H1 (cell line): ENCODE results near the gene TSSC4. TPM values are rescaled to one million over a fixed set of nuclear protein-coding genes. Genes with fewer than 3 reads are reported as not detected.

Experiments
- CTCF ChIA-PET: fragments of 300-600 bp; sonication (Branson Sonifier 250); formaldehyde crosslinking; loops from one replicate; lab custom pipeline; 2021; ENCODE audit not compliant: partially characterized antibody; lab: Charles Lee
- POLR2A ChIA-PET: fragments of 300-600 bp; sonication (Branson Sonifier 250); formaldehyde crosslinking; loops from one replicate; lab custom pipeline; 2021; ENCODE audit warnings: inconsistent platforms; ENCODE audit not compliant: partially characterized antibody; lab: Charles Lee
- DNase-seq, 2 experiments: peaks; one replicate each; pipeline versions ENCODE4 v3.0.0 to v3.0.0-alpha.2; 2010 to 2022; ENCODE audit warnings: low spot score in 2 of 2, low read depth in 1 of 2, mixed read lengths in 1 of 2
- FAIRE-seq: peaks from 2 replicates; lab custom pipeline; 2011; peaks lifted over from hg19 to GRCh38; lab: Jason Lieb, UNC
- H2AFZ ChIP-seq: 2 replicates; pipeline ENCODE4 v1.8.1; 2012; ENCODE audit warnings: low read length, inconsistent platforms
- H2AK5ac ChIP-seq: 2 replicates; pipeline ENCODE4 v1.6.1; 2013; ENCODE audit warnings: low read depth, low read length
- H2BK120ac ChIP-seq: replicated peaks from 2 replicates; pipeline ENCODE3; 2013; ENCODE audit warnings: low read depth, low read length, inconsistent platforms
- H2BK12ac ChIP-seq: 2 replicates; pipeline ENCODE4 v1.6.1; 2013; ENCODE audit warnings: low read depth, low read length
- H2BK15ac ChIP-seq: 2 replicates; pipeline ENCODE4 v1.6.1; 2013; ENCODE audit warnings: low read length
- H2BK20ac ChIP-seq: 2 replicates; pipeline ENCODE4 v1.6.1; 2013; ENCODE audit warnings: low read length
- H2BK5ac ChIP-seq: 2 replicates; pipeline ENCODE4 v1.6.1; 2013; ENCODE audit warnings: low read depth, low read length
- H3K14ac ChIP-seq: 2 replicates; pipeline ENCODE4 v1.6.1; 2013; ENCODE audit warnings: inconsistent platforms; ENCODE audit not compliant: insufficient read length
- H3K18ac ChIP-seq: 2 replicates; pipeline ENCODE4 v1.6.1; 2013; ENCODE audit warnings: low read length; ENCODE audit errors: extremely low read depth
- H3K23ac ChIP-seq: 2 replicates; pipeline ENCODE4 v1.6.1; 2013; ENCODE audit warnings: inconsistent platforms; ENCODE audit not compliant: insufficient read length
- H3K23me2 ChIP-seq: 2 replicates; pipeline ENCODE4 v1.6.1; 2013; ENCODE audit warnings: low read depth, low read length
- H3K27ac ChIP-seq: 2 replicates; pipeline ENCODE4 v1.6.1; 2011; ENCODE audit warnings: low read depth, low read length, inconsistent platforms
- H3K27me3 ChIP-seq, 4 experiments: replicated peaks in 1 of 4; 1 replicate in 1 of 4; 2 replicates in 3 of 4; pipeline versions ENCODE4 v1.6.1 to v1.8.1; 2011 to 2013; ENCODE audit warnings: low read length in 3 of 4, mild to moderate bottlenecking in 3 of 4, inconsistent platforms in 2 of 4, mixed read lengths in 2 of 4, moderate library complexity in 1 of 4; ENCODE audit not compliant: control insufficient read depth in 3 of 4, insufficient read depth in 3 of 4; ENCODE audit errors: extremely low read depth in 1 of 4
- H3K36me3 ChIP-seq, 4 experiments: 2 replicates each; pipeline versions ENCODE4 v1.6.1 to v1.8.1; 2011 to 2013; ENCODE audit warnings: mild to moderate bottlenecking in 4 of 4, low read length in 3 of 4, moderate library complexity in 2 of 4, control low read depth in 1 of 4, inconsistent platforms in 1 of 4; ENCODE audit not compliant: insufficient read depth in 4 of 4, control insufficient read depth in 2 of 4
- H3K4ac ChIP-seq: replicated peaks from 2 replicates; pipeline ENCODE3; 2013; ENCODE audit warnings: low read length, low read depth, mixed read lengths, inconsistent platforms; ENCODE audit not compliant: insufficient read length
- H3K4me1 ChIP-seq, 4 experiments: replicated peaks in 1 of 4; 1 replicate in 1 of 4; 2 replicates in 3 of 4; pipeline versions ENCODE4 v1.6.1 to v1.8.1; 2011 to 2013; ENCODE audit warnings: low read length in 3 of 4, inconsistent platforms in 2 of 4, mixed read lengths in 1 of 4; ENCODE audit not compliant: insufficient read depth in 4 of 4, control insufficient read depth in 3 of 4
- H3K4me2 ChIP-seq, 2 experiments: 2 replicates each; pipeline versions ENCODE4 v1.6.1 to v1.8.1; 2011 to 2013; ENCODE audit warnings: low read depth in 2 of 2, low read length in 2 of 2, control low read depth in 1 of 2, inconsistent platforms in 1 of 2, mild to moderate bottlenecking in 1 of 2; ENCODE audit not compliant: insufficient read depth in 1 of 2
- H3K4me3 ChIP-seq, 4 experiments: fragments of 200-600, 300-600 bp in 1 of 4; sonication (generic), shearing (Covaris generic), sonication (Bioruptor Twin) in 1 of 4; 2 replicates each; pipeline versions ENCODE4 v1.5.1 to v1.8.1; 2011 to 2016; ENCODE audit warnings: low read length in 4 of 4, low read depth in 3 of 4, control low read depth in 2 of 4, inconsistent platforms in 2 of 4, mild to moderate bottlenecking in 2 of 4, mixed read lengths in 1 of 4, moderate library complexity in 1 of 4; ENCODE audit not compliant: insufficient read depth in 2 of 4; ENCODE audit errors: extremely low read depth in 1 of 4
- H3K56ac ChIP-seq: replicated peaks from 2 replicates; pipeline ENCODE3; 2013; ENCODE audit warnings: low read depth, mild to moderate bottlenecking, mixed read lengths, low read length, inconsistent platforms; ENCODE audit not compliant: insufficient read length
- H3K79me1 ChIP-seq: 2 replicates; pipeline ENCODE4 v1.6.1; 2013; ENCODE audit warnings: low read depth, low read length, control low read depth
- H3K79me2 ChIP-seq, 2 experiments: 2 replicates each; pipeline versions ENCODE4 v1.6.1 to v1.8.1; 2012 to 2013; ENCODE audit warnings: low read length in 2 of 2, mild to moderate bottlenecking in 2 of 2, inconsistent platforms in 1 of 2; ENCODE audit not compliant: insufficient read depth in 2 of 2, control insufficient read depth in 1 of 2
- H3K9ac ChIP-seq, 4 experiments: replicated peaks in 1 of 4; 1 replicate in 1 of 4; 2 replicates in 3 of 4; pipeline versions ENCODE4 v1.6.1 to v1.8.1; 2011 to 2013; ENCODE audit warnings: low read depth in 3 of 4, low read length in 3 of 4, control low read depth in 2 of 4, mild to moderate bottlenecking in 2 of 4, moderate library complexity in 2 of 4, inconsistent platforms in 1 of 4; ENCODE audit errors: extremely low read depth in 1 of 4
- H3K9me3 ChIP-seq, 2 experiments: 2 replicates each; pipeline versions ENCODE4 v1.6.1 to v1.8.1; 2012 to 2013; ENCODE audit warnings: mild to moderate bottlenecking in 2 of 2, moderate library complexity in 2 of 2, control low read depth in 1 of 2, inconsistent platforms in 1 of 2, low read depth in 1 of 2, low read length in 1 of 2, mixed read lengths in 1 of 2; ENCODE audit not compliant: insufficient read depth in 2 of 2
- H4K20me1 ChIP-seq, 2 experiments: replicated peaks in 1 of 2; 2 replicates each; pipeline versions ENCODE3 to v1.8.1; 2011 to 2013; ENCODE audit warnings: inconsistent platforms in 2 of 2, low read length in 2 of 2, mild to moderate bottlenecking in 1 of 2; ENCODE audit not compliant: insufficient read depth in 2 of 2, control insufficient read depth in 1 of 2
- H4K5ac ChIP-seq: 2 replicates; pipeline ENCODE4 v1.6.1; 2013; ENCODE audit warnings: low read length, low read depth, mixed read lengths, inconsistent platforms; ENCODE audit not compliant: insufficient read length
- H4K8ac ChIP-seq: 2 replicates; pipeline ENCODE4 v1.8.0; 2013; ENCODE audit warnings: mild to moderate bottlenecking, moderate library complexity, low read length, inconsistent platforms; ENCODE audit not compliant: insufficient read depth; ENCODE audit errors: extremely low read depth
- H4K91ac ChIP-seq: replicated peaks from 2 replicates; pipeline ENCODE3; 2013; ENCODE audit warnings: low read length, mixed read lengths, inconsistent platforms; ENCODE audit not compliant: insufficient read length
- BCL11A ChIP-seq, 2 experiments: IDR thresholded peaks; one replicate each; pipeline ENCODE4 v1.6.1; 2011; ENCODE audit warnings: low read depth in 2 of 2, low read length in 2 of 2, mild to moderate bottlenecking in 2 of 2
- CBX5 ChIP-seq: fragments of 300-800, 300-1000 bp; sonication (generic); IDR thresholded peaks from 2 replicates; pipeline ENCODE4 v1.7.1; 2016; ENCODE audit warnings: antibody characterized with exemption, low read length, low read depth
- CBX8 ChIP-seq: fragments of 300-800, 300-1000 bp; sonication (generic); IDR thresholded peaks from 2 replicates; pipeline ENCODE4 v1.7.1; 2016; ENCODE audit warnings: low read depth, low read length, borderline replicate concordance
- EGR1 ChIP-seq: IDR thresholded peaks from 2 replicates; pipeline ENCODE4 v1.6.1; 2011; ENCODE audit warnings: low read depth, low read length, borderline replicate concordance
- EP300 ChIP-seq, 2 experiments: IDR thresholded peaks; 1 replicate in 1 of 2; 2 replicates in 1 of 2; pipeline ENCODE4 v1.6.1; 2011 to 2012; ENCODE audit warnings: low read depth in 2 of 2, low read length in 2 of 2, mild to moderate bottlenecking in 2 of 2, borderline replicate concordance in 1 of 2, inconsistent platforms in 1 of 2, moderate library complexity in 1 of 2
- GTF2F1 ChIP-seq: IDR thresholded peaks from 2 replicates; pipeline ENCODE4 v1.6.1; 2012; ENCODE audit warnings: low read depth, low read length, improper control_type of control experiment, borderline replicate concordance
- RFX5 ChIP-seq: IDR thresholded peaks from 2 replicates; pipeline ENCODE4 v1.6.1; 2011; ENCODE audit warnings: low read depth, low read length, improper control_type of control experiment, borderline replicate concordance
- RNF2 ChIP-seq: fragments of 200-900, 300-1000 bp; sonication (generic); IDR thresholded peaks from 2 replicates; pipeline ENCODE4 v1.7.1; 2016; ENCODE audit warnings: borderline replicate concordance, low read depth, mild to moderate bottlenecking, antibody characterized with exemption, low read length; ENCODE audit not compliant: poor library complexity, severe bottlenecking; ENCODE audit errors: missing control alignments
- RXRA ChIP-seq: IDR thresholded peaks from 2 replicates; pipeline ENCODE4 v1.6.1; 2011; ENCODE audit warnings: low read depth, mild to moderate bottlenecking, low read length, moderate library complexity; ENCODE audit not compliant: insufficient read depth
- SIX5 ChIP-seq: IDR thresholded peaks from 2 replicates; pipeline ENCODE4 v1.6.1; 2011; ENCODE audit warnings: mild to moderate bottlenecking, low read depth, low read length
- SP2 ChIP-seq: IDR thresholded peaks from 2 replicates; pipeline ENCODE4 v1.6.1; 2012; ENCODE audit warnings: mild to moderate bottlenecking, low read length, inconsistent platforms
- TBP ChIP-seq: IDR thresholded peaks from 2 replicates; pipeline ENCODE4 v1.6.1; 2011; ENCODE audit warnings: low read depth, low read length, improper control_type of control experiment
- WGBS, 2 experiments: shearing (Covaris generic) in 1 of 2; methylation state at CpG; one replicate each; pipeline versions ENCODE4 v1.1.6 to v1.1.7; 2013 to 2015; ENCODE audit warnings: low lambda C conversion rate in 2 of 2, mixed read lengths in 2 of 2, inconsistent platforms in 1 of 2, low coverage in 1 of 2, missing lambda C conversion rate in 1 of 2; ENCODE audit not compliant: insufficient replicate concordance in 2 of 2, insufficient coverage in 1 of 2, insufficient read length in 1 of 2; ENCODE audit errors: extremely low coverage in 1 of 2, missing lambda C conversion rate in 1 of 2; 5-methylcytosine and 5-hydroxymethylcytosine counted together
- polyA plus RNA-seq, 7 experiments: library from polyadenylated mRNA; depleted of rRNA in 3 of 7; stranded (reverse) in 5 of 7; unstranded in 2 of 7; fragments of >200 nt in 5 of 7; fragments of 200-250 nt in 2 of 7; gene quantifications; 1 replicate in 5 of 7; 2 replicates in 1 of 7; 4 replicates in 1 of 7; pipeline versions ENCODE4 v1.2.1 to v1.2.3, GENCODE V29; 2011 to 2013; ENCODE audit warnings: missing spikeins in 2 of 7, mixed read lengths in 2 of 7
- total RNA-seq: library from RNA; stranded (reverse); fragmentation: NEBNext Ultra II Directional; extraction: Animal tissue kit (Norgen Biotek cat#: 25700); gene quantifications from 2 replicates; pipeline ENCODE4 v1.2.1, GENCODE V29; 2021
- TF ChIP-seq, protein P1 (sequence below): IDR thresholded peaks from 2 replicates; pipeline ENCODE4 v1.6.1; 2012; ENCODE audit warnings: inconsistent platforms

TSSC4 gene
- total and polyA plus RNA-seq, 2 of the 8 experiments (the other 6 are each of a cell fraction or from before 2014, with no cell fraction given) = 34.0 to 39.3 TPM

DNA sequence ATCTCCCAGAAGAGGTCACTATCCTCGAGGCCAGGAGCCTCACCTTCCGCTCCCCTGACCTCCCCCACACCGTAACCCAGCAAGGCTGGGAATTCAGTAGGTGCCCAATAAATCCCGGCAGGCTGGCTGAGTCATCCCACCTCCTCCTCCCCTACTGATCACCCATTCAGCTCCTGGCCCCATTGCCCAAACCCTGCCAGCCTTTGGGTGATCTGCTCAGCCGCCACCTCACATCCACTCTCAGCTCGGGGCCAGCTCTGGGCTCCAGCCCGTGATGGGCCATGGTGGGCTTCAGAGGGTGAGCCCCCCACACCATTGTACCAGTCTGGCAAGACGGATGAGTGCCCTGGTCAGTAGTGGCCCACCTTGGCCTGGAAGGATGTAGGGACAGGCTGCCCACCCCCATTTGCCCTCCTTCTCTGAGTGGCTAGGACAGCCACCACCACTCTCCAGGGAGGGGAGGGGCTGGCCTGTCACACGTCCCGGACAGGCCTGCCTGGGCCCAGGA lies 35.5 kb downstream of the TSSC4 start:
- no peak overlapping the region for H2AFZ ChIP-seq
- no peak overlapping the region for H4K5ac ChIP-seq
- H3K79me2 ChIP-seq = no peaks in the 10 kb centered on the region
- CTCF ChIA-PET = interaction anchor here (0.7 to 2.6 kb wide), 9 partner anchors 8 to 456 kb away, joined by 3 to 16 read pairs (median 4); partner anchors contain the start of gene TSSC4
- peaks cover 2 to 13% (median 7%) of the 10 kb centered on the region in 4 experiments; a peak in 6 of 7 replicates for H3K27me3 ChIP-seq
- H4K91ac ChIP-seq = no peak overlapping the region
- POLR2A ChIA-PET = interaction anchor here (0.8 to 1.2 kb wide), 2 partner anchors 9 to 97 kb away, joined by 3 read pairs; no protein-coding TSS in a partner anchor
- H3K4me1 ChIP-seq = no peaks in the 10 kb centered on the region; a peak in 1 of 7 replicates
- no peak overlapping the region for H3K4me3 ChIP-seq
- H3K79me1 ChIP-seq = no peaks in the 10 kb centered on the region
- H2BK5ac ChIP-seq = no peak overlapping the region
- H3K36me3 ChIP-seq = no peaks in the 10 kb centered on the region
- H3K4me2 ChIP-seq = no peak overlapping the region
- H2BK15ac ChIP-seq = no peak overlapping the region
- DNase-seq (no peak), FAIRE-seq (no peak)
- H3K14ac ChIP-seq = no peak overlapping the region
- H2BK12ac ChIP-seq = 0 out of 2 replicates have a peak overlapping the region, but pooled peaks have one; percentile 3
- H3K56ac ChIP-seq = no peak overlapping the region
- H2BK20ac ChIP-seq = no peak overlapping the region
- H3K27ac ChIP-seq = no peak overlapping the region
- H3K23me2 ChIP-seq = peaks cover 7% of the 10 kb centered on the region; the same call in 1 of the 2 replicates
- H4K8ac ChIP-seq = no peak overlapping the region
- no peak overlapping the region for H2AK5ac ChIP-seq
- H3K9ac ChIP-seq = no peak overlapping the region
- H4K20me1 ChIP-seq = peaks cover 0 to 9% of the 10 kb centered on the region in 2 experiments
- H3K23ac ChIP-seq = no peak overlapping the region
- WGBS, 2 experiments = 89% methylated on average over 10 of the region's 10 CpGs; no CpG with 5 or more reads in 1 of the 2 experiments
- H3K18ac ChIP-seq = no peak overlapping the region
- H3K9me3 ChIP-seq = no peaks in the 10 kb centered on the region
- H2BK120ac ChIP-seq = no peak overlapping the region
- no peak overlapping the region for H3K4ac ChIP-seq
- TF ChIP-seq RNF2 = no peak
- TF ChIP-seq SP2 = no peak
- no peak for TF ChIP-seq RFX5
- TF ChIP-seq CBX5 = no peak
- no peak for TF ChIP-seq SIX5
- no peak for TF ChIP-seq EGR1
- TF ChIP-seq GTF2F1 = no peak
- no peak for TF ChIP-seq RXRA
- TF ChIP-seq TBP = no peak
- TF ChIP-seq EP300 (IDR thresholded peaks at IDR 0.05; ENCODE audit: borderline replicate concordance in 1 of 2, low read depth in 2 of 2, low read length in 2 of 2) = no peak
- TF ChIP-seq CBX8 = no peak
- no peak for TF ChIP-seq BCL11A (IDR thresholded peaks at IDR 0.05; ENCODE audit: low read depth in 2 of 2, low read length in 2 of 2)
- TF ChIP-seq, protein P1, sequence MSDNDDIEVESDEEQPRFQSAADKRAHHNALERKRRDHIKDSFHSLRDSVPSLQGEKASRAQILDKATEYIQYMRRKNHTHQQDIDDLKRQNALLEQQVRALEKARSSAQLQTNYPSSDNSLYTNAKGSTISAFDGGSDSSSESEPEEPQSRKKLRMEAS = no peak
